ENCODE measurements around the gene IPO9.
"Not testable (repeated sequence)": the region's sequence is repeated elsewhere in the genome, so short reads cannot be mapped to it uniquely, and the experiment has no call there.

Gene IPO9

GRCh38 chr1:201888282-201889089 is 59.5 kb downstream of the IPO9 start, which contains the start of gene SHISA4:
Gene SHISA4 (plus strand): TSS chr1:201888898. CDS start chr1:201888995, 97 bp downstream.
- FAIRE-seq (peak; percentile 53), DNase-seq (ENCODE audit: low spot score) (peak; percentile 87)

DNA sequence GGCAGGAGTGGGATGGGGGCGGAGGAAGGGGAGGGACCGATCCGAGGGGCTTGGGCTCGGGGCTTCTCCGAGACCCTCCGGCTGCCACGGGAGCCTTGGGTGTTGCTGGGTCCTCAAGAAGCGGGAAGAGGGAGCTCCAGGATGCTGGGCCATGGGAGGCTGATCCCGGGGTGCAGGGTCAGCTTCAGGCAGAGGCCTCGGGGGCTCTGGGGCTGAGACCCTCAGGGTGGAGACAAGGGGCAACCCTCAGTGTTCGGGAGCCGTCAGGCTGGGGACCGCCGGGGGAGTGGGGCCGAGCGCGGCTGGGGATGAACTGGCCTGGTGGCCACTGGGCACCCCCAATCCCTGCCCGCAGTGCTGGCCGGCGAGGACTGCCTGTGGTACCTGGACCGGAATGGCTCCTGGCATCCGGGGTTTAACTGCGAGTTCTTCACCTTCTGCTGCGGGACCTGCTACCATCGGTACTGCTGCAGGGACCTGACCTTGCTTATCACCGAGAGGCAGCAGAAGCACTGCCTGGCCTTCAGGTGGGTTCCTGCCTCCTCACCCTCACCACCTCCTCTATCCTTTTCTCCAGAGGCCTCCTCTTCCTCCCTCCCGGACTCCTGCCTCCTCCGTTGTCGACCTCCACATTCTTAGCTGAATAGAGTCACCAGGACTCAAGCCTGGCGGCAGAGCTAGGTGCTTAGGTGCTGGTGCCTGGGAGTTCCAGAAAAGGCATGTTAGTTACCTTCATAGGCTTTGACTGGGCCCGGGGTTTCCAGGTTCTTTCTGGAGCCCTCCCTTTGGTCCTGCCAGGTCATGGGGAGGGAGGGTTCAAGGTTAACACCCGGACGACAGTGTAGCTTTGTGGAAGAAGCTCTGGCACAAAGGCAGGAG is 60.4 kb downstream of the IPO9 start:
- no peak for DNase-seq (ENCODE audit: low spot score)
- no peak for FAIRE-seq

- DNase-seq (ENCODE audit: low spot score) (no peak), FAIRE-seq (no peak)
Observed at GRCh38 chr1:201890223-201890622, 61.3 kb downstream of the IPO9 start.

GRCh38 chr1:201890806-201891450 is 62.0 kb downstream of the IPO9 start:
- FAIRE-seq = no peak
- DNase-seq (ENCODE audit: low spot score) = no peak

- no peak for DNase-seq (ENCODE audit: low spot score)
- FAIRE-seq = no peak
Observed at GRCh38 chr1:201891451-201892045, 62.6 kb downstream of the IPO9 start.

GRCh38 chr1:201892211-201892610 is 63.3 kb downstream of the IPO9 start:
- DNase-seq (ENCODE audit: low spot score) (no peak), FAIRE-seq (no peak)

DNA sequence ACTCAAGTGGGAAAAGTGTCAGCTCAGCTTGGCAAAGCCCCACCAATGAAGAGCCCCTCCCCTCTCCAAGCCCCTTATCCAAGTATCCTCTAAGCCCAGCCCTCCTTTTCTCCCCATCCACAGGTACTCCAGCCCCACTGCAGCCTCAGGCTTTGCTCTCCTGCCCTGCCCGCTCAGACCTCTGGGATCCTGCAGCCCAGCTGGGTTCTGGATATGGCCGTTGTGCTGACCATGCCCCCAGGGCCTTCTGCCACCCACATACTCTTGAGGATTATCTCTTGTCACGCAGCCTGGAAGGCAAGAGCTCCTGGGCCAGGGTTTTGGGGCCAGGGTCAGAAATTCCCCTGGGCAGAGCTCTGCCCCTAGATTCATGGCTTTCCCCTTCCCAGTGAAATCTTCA is 64.5 kb downstream of the IPO9 start:
- no peak for DNase-seq (ENCODE audit: low spot score)
- FAIRE-seq = no peak

- DNase-seq (ENCODE audit: low spot score) (no peak), FAIRE-seq (no peak)
Observed at GRCh38 chr1:201894343-201895119, 65.6 kb downstream of the IPO9 start.

DNA sequence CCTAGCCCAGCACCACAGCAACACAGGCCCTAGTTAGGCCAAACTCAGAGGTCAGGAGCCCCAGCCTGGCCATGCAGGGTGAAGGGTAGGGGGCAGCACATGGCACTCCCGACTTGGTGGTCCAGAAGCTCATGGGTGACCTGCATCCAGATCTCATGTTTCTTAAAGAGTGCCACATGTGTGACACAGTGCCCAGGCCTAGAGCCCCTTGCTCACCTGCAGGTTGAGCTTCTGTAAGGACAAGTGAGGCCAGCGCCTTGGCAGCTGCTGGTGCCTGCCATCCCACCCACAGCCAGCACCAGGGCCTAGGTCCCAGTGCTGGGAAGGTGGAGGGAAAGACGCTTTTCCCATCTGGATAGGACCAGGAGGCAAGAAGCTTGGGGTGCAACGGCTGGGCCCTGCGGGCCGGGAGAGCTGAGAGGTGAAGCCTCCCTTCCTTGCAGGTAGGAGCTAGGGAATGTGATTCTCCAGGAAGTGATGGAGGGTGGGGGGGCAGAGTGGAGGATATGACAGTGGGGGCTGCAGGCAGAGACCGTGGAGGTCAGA is 66.2 kb downstream of the IPO9 start:
- FAIRE-seq (no peak), DNase-seq (ENCODE audit: low spot score) (no peak)

GRCh38 chr1:201895913-201896807 is 67.2 kb downstream of the IPO9 start:
- peak; percentile 81 for FAIRE-seq
- DNase-seq (ENCODE audit: low spot score) = peak; percentile 92

DNA sequence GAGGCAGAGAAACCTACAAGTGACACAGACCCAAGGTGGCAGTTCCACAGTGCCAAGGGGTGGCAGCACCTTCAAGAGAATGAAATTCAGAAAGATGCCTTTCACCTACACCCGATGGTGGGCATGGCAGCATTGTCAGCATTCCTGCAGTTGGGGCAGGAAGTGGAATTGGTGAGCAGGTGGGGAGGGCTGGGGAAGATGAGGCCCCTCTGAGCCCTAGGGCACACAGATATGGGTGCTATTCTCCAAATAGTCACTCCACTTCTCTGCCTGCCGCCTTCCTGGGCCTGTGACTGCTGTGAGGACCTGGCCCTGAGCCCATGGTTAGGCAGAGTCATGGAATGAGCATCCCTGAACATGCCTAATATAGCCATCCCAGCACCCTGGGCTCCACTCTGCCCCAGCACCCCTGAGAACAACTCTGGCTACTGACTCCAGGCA is 68.0 kb downstream of the IPO9 start:
- FAIRE-seq (no peak), DNase-seq (ENCODE audit: low spot score) (no peak)

DNA sequence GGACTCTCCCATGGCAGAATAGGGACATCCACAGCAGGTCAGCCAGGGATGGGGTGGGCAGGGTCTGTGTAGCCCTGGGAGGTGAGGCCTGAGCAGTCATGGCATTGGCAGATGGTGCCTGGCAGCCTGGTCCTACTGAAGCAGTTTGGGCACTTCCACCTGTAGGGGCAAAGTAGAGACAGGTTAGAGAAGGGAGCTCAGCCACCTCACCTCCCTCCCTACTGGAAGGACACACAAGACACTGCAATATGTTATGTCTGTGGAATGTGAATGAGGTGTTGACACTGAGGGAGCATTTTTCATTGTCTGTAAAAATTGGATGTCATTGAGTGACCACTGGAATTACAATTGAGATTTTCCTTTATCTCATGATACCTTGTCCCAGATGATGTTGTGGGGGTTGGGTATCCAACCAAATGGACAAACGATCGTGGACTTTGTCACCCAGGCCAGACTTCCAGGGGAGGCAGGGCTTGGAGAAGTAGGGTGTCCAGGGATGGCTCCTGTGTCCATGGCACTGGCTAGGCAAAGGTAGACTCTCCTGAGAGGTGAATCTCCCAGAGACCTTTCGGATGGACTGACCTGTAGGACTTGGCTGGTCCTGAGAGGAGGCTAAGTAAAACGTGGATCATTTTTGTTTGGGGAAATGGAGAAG is 69.4 kb downstream of the IPO9 start:
- FAIRE-seq (no peak), DNase-seq (ENCODE audit: low spot score) (no peak)

DNA sequence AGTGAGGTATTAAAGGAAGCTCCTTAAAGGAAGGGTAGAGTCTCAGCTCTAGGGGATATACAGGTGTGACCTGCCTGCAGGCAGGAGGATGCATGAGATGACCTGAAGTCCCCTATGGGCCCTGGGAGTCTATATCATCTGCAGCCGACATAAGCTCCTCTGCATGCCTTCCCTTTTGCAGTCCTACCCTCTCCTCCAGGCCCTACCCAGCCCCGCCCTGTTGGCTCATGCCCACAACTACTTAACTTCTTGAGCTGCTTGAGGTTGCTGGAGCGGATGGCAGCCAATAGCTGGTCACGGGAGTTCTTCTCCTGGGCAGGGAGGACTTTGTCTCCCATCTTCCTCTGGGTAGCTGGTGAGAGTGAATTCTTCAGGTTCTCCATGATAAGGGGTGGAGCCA is 70.0 kb downstream of the IPO9 start:
- FAIRE-seq = no peak
- no peak for DNase-seq (ENCODE audit: low spot score)

DNA sequence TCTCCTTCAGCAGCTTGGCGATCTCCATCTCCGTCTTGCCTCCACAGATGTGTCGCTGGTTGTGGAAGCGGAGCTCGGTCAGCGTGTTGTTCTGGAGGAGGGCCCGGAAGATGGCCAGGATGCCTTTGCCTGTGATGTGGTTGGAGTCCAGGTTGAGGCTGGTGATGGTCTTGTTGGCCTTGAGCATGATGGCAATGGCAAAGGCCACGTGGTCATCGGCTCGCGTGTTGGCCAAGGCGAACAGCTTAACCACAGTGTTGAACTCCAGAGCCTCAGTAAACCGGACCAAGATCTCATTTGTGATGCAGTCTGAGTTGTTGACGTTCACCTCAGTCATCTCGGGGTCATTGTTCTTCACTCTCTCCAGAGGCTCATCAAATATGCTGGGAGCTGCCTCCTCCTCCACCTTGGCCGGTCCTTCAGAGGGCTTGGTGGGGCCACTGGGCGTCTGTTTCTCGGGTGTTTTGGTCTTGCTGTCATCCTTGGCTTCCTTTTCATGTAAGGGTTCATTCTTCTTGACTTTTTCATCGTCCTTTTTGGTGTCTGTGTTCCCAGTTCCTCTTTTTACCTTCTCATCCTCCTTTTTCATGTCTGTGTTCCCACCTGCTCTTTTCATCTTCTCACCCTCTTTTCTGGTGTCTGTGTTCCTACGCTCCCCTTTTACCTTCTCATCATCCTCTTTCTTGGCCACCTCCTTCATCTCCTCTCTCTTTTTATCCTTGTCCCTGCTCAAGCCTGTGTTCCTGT is 70.9 kb downstream of the IPO9 start:
- DNase-seq (ENCODE audit: low spot score) (no peak), FAIRE-seq (no peak)

GRCh38 chr1:201900476-201900875 is 71.5 kb downstream of the IPO9 start:
- no peak for FAIRE-seq
- DNase-seq (ENCODE audit: low spot score) = no peak

GRCh38 chr1:201901036-201901435 is 72.1 kb downstream of the IPO9 start:
- FAIRE-seq; DNase-seq (ENCODE audit: low spot score): not testable (repeated sequence)

DNA sequence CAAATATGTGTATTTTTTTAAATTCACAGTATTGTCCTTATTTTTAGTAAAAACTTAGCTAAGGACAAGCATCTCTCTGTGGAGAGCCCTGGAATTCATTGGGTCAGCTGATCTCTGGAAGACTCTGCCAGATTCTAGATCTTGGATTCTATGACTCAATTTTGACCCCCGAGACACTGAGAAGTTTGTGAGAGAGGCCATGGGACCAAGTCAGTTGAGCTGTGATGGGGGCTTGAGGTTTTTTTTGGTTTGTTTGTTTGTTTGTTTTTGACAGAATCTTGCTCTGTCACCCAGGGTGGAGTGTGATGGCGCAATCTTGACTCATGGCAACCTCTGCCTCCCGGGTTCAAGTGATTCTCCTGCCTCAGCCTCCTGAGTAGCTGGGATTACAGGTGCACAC is 73.2 kb downstream of the IPO9 start:
- FAIRE-seq = no peak

GRCh38 chr1:201903135-201903534 is 74.2 kb downstream of the IPO9 start:
- DNase-seq (ENCODE audit: low spot score) = no peak
- FAIRE-seq = no peak

More for the DNA sequence above, 73.2 kb downstream of the IPO9 start:
- DNase-seq (ENCODE audit: low spot score) = no peak

Measured in urothelium cell line (cell line).